ENCODE measurements around the gene SLC35C1.

Gene SLC35C1

GRCh38 chr11:45809456-45810395, 4.8 kb downstream of the SLC35C1 start:
- H3K9ac ChIP-seq = no peak overlapping the region
- peaks cover 28% of the 10 kb centered on the region for H3K79me2 ChIP-seq (ENCODE audit: insufficient read depth, low read depth)
- no peak overlapping the region for H2AFZ ChIP-seq (ENCODE audit: low read depth)
- no peak overlapping the region for H3K4me3 ChIP-seq (IDR thresholded peaks at IDR 0.05; ENCODE audit: insufficient read depth, low read depth, low read length)
- no peaks in the 10 kb centered on the region for H3K36me3 ChIP-seq (ENCODE audit: insufficient read depth)
- no peaks in the 10 kb centered on the region for H3K27me3 ChIP-seq (ENCODE audit: insufficient read depth, low read depth)
- no peak for TF ChIP-seq CTCF (conservative IDR thresholded peaks at IDR 0.05; ENCODE audit: low read depth, low read length)
- no peak overlapping the region for H3K27ac ChIP-seq
- H3K4me1 ChIP-seq (ENCODE audit: low read depth, poor library complexity, severe bottlenecking) = peaks cover 28% of the 10 kb centered on the region
- H4K20me1 ChIP-seq (ENCODE audit: insufficient read depth) = no peaks in the 10 kb centered on the region
- no peak overlapping the region for H3K4me2 ChIP-seq

GRCh38 chr11:45810431-45811108, 5.6 kb downstream of the SLC35C1 start:
- no peak overlapping the region for H2AFZ ChIP-seq (ENCODE audit: low read depth)
- no peaks in the 10 kb centered on the region for H3K27me3 ChIP-seq (ENCODE audit: insufficient read depth, low read depth)
- H4K20me1 ChIP-seq (ENCODE audit: insufficient read depth) = no peaks in the 10 kb centered on the region
- H3K4me1 ChIP-seq (ENCODE audit: low read depth, poor library complexity, severe bottlenecking) = peaks cover 28% of the 10 kb centered on the region
- H3K9ac ChIP-seq = no peak overlapping the region
- H3K4me3 ChIP-seq (IDR thresholded peaks at IDR 0.05; ENCODE audit: insufficient read depth, low read depth, low read length) = no peak overlapping the region
- no peak overlapping the region for H3K27ac ChIP-seq
- no peak for TF ChIP-seq CTCF (conservative IDR thresholded peaks at IDR 0.05; ENCODE audit: low read depth, low read length)
- no peaks in the 10 kb centered on the region for H3K36me3 ChIP-seq (ENCODE audit: insufficient read depth)
- no peak overlapping the region for H3K4me2 ChIP-seq
- peaks cover 25% of the 10 kb centered on the region for H3K79me2 ChIP-seq (ENCODE audit: insufficient read depth, low read depth)

- Histone ChIP-seq H3K36me3 (ENCODE audit: insufficient read depth) (no peaks in the 10 kb centered on the region), H2AFZ (ENCODE audit: low read depth) (no peak overlapping the region), H3K79me2 (ENCODE audit: insufficient read depth, low read depth) (peaks cover 20% of the 10 kb centered on the region), H3K4me2 (no peak overlapping the region), H3K4me1 (ENCODE audit: low read depth, poor library complexity, severe bottlenecking) (peaks cover 28% of the 10 kb centered on the region), H4K20me1 (ENCODE audit: insufficient read depth) (no peaks in the 10 kb centered on the region), H3K4me3 (IDR thresholded peaks at IDR 0.05; ENCODE audit: insufficient read depth, low read depth, low read length) (no peak overlapping the region), H3K27me3 (ENCODE audit: insufficient read depth, low read depth) (no peaks in the 10 kb centered on the region), H3K27ac (no peak overlapping the region), H3K9ac (no peak overlapping the region)
- no peak for TF ChIP-seq CTCF (conservative IDR thresholded peaks at IDR 0.05; ENCODE audit: low read depth, low read length)
These were observed 6.1 kb downstream of the SLC35C1 start for GRCh38 chr11:45811109-45811435.

- Histone ChIP-seq H3K4me2 (no peak overlapping the region), H3K79me2 (ENCODE audit: insufficient read depth, low read depth) (peaks cover 13% of the 10 kb centered on the region), H3K9ac (no peak overlapping the region), H3K27me3 (ENCODE audit: insufficient read depth, low read depth) (no peaks in the 10 kb centered on the region), H3K36me3 (ENCODE audit: insufficient read depth) (no peaks in the 10 kb centered on the region), H4K20me1 (ENCODE audit: insufficient read depth) (no peaks in the 10 kb centered on the region), H3K4me1 (ENCODE audit: low read depth, poor library complexity, severe bottlenecking) (peaks cover 26% of the 10 kb centered on the region), H2AFZ (ENCODE audit: low read depth) (no peak overlapping the region), H3K27ac (no peak overlapping the region), H3K4me3 (IDR thresholded peaks at IDR 0.05; ENCODE audit: insufficient read depth, low read depth, low read length) (no peak overlapping the region)
- TF ChIP-seq CTCF (conservative IDR thresholded peaks at IDR 0.05; ENCODE audit: low read depth, low read length) = no peak
These were observed 6.8 kb downstream of the SLC35C1 start for GRCh38 chr11:45811571-45812290.

Measured in KMS-11 (cell line).